Measurements from ENCODE around the gene PTPN14. TPM values are rescaled to one million over a fixed set of nuclear protein-coding genes. Genes with fewer than 3 reads are reported as not detected.

Gene PTPN14
- total and polyA plus RNA-seq, 2 of the 8 experiments (the other 6 are each of a cell fraction or from before 2014, with no cell fraction given) = 14.4 to 93.6 TPM

- DNase-seq (ENCODE audit: low read depth in 1 of 2, low spot score in 2 of 2) (no peak), FAIRE-seq (no peak)
- Histone ChIP-seq H2BK5ac (ENCODE audit: low read depth, low read length) (no peak overlapping the region), H4K20me1 (replicated peaks in 1 of 2; ENCODE audit: control insufficient read depth in 1 of 2, insufficient read depth in 2 of 2, low read length in 2 of 2) (no peaks in the 10 kb centered on the region), H3K4me1 (replicated peaks in 1 of 4; ENCODE audit: control insufficient read depth in 3 of 4, insufficient read depth in 4 of 4, low read length in 3 of 4) (peaks cover 0 to 14% (median 8%) of the 10 kb centered on the region in 4 experiments; a peak in 4 of 7 replicates), H3K27me3 (replicated peaks in 1 of 4; ENCODE audit: control insufficient read depth in 3 of 4, extremely low read depth in 1 of 4, insufficient read depth in 3 of 4, low read length in 3 of 4) (no peaks in the 10 kb centered on the region), H3K4ac (replicated peaks; ENCODE audit: insufficient read length, low read depth, low read length) (no peak overlapping the region), H3K36me3 (ENCODE audit: control insufficient read depth in 2 of 4, insufficient read depth in 4 of 4, low read length in 3 of 4) (peaks cover 0 to 22% (median 5%) of the 10 kb centered on the region in 4 experiments; a peak in 4 of 8 replicates), H2BK15ac (ENCODE audit: low read length) (no peak overlapping the region), H3K9me3 (ENCODE audit: insufficient read depth in 2 of 2, low read depth in 1 of 2, low read length in 1 of 2) (no peaks in the 10 kb centered on the region), H2AK5ac (ENCODE audit: low read depth, low read length) (no peak overlapping the region), H2BK12ac (ENCODE audit: low read depth, low read length) (no peak overlapping the region), H2BK20ac (ENCODE audit: low read length) (no peak overlapping the region), H2BK120ac (replicated peaks; ENCODE audit: low read depth, low read length) (no peak overlapping the region), H3K14ac (ENCODE audit: insufficient read length) (no peak overlapping the region), H2AFZ (ENCODE audit: low read length) (no peak overlapping the region), H3K18ac (ENCODE audit: extremely low read depth, low read length) (no peak overlapping the region), H4K5ac (ENCODE audit: insufficient read length, low read depth, low read length) (no peak overlapping the region), H3K4me2 (ENCODE audit: insufficient read depth in 1 of 2, low read depth in 2 of 2, low read length in 2 of 2) (no peak overlapping the region), H4K91ac (replicated peaks; ENCODE audit: insufficient read length, low read length) (no peak overlapping the region), H3K56ac (replicated peaks; ENCODE audit: insufficient read length, low read depth, low read length) (no peak overlapping the region), H3K27ac (ENCODE audit: low read depth, low read length) (no peak overlapping the region), H3K79me2 (ENCODE audit: control insufficient read depth in 1 of 2, insufficient read depth in 2 of 2, low read length in 2 of 2) (no peaks in the 10 kb centered on the region), H3K23ac (ENCODE audit: insufficient read length) (no peak overlapping the region), H3K79me1 (ENCODE audit: low read depth, low read length) (no peaks in the 10 kb centered on the region), H3K23me2 (ENCODE audit: low read depth, low read length) (no peaks in the 10 kb centered on the region), H3K4me3 (ENCODE audit: extremely low read depth in 1 of 4, insufficient read depth in 2 of 4, low read depth in 3 of 4, low read length in 4 of 4) (no peak overlapping the region), H3K9ac (replicated peaks in 1 of 4; ENCODE audit: extremely low read depth in 1 of 4, low read depth in 3 of 4, low read length in 3 of 4) (no peak overlapping the region), H4K8ac (ENCODE audit: extremely low read depth, insufficient read depth, low read length) (no peak overlapping the region)
- ChIA-PET CTCF (ENCODE audit: partially characterized antibody) (interaction anchor here (1.0 to 2.6 kb wide), 4 partner anchors 10 to 165 kb away, joined by 3 to 12 read pairs (median 3); no protein-coding TSS in a partner anchor), POLR2A (ENCODE audit: partially characterized antibody) (no interaction called here)
- WGBS, 2 experiments (ENCODE audit: extremely low coverage in 1 of 2, insufficient coverage in 1 of 2, insufficient read length in 1 of 2, insufficient replicate concordance in 2 of 2, low coverage in 1 of 2, low lambda C conversion rate in 2 of 2, missing lambda C conversion rate in 1 of 2) = 95% methylated on average over 2 of the region's 2 CpGs; no CpG with 5 or more reads in 1 of the 2 experiments
- TF ChIP-seq SP4 (IDR thresholded peaks at IDR 0.05; ENCODE audit: low read length) = no peak
- no peak for TF ChIP-seq POU5F1 (IDR thresholded peaks at IDR 0.05; ENCODE audit: low read depth, low read length)
- no peak for TF ChIP-seq ATF3 (IDR thresholded peaks at IDR 0.05; ENCODE audit: insufficient read depth, low read depth, low read length)
- TF ChIP-seq FOSL1 (IDR thresholded peaks at IDR 0.05; ENCODE audit: insufficient read depth, low read depth, low read length) = no peak
- TF ChIP-seq SAP30 (IDR thresholded peaks at IDR 0.05; ENCODE audit: insufficient read depth, insufficient replicate concordance, low read length) = no peak
- TF ChIP-seq RXRA (IDR thresholded peaks at IDR 0.05; ENCODE audit: insufficient read depth, low read depth, low read length) = no peak
- no peak for TF ChIP-seq CTBP2 (IDR thresholded peaks at IDR 0.05; ENCODE audit: borderline replicate concordance, insufficient read depth, insufficient read length, low read length)
- no peak for TF ChIP-seq SIX5 (IDR thresholded peaks at IDR 0.05; ENCODE audit: low read depth, low read length)
Observed at GRCh38 chr1:214377485-214377884, 173.9 kb downstream of the PTPN14 start.
